IPS-20b (cell line): ENCODE measurements around the gene OR5A2.
A peak's percentile ranks its signal among the peaks of the same experiment; 100 is the strongest.
"Not testable (repeated sequence)": the region's sequence is repeated elsewhere in the genome, so short reads cannot be mapped to it uniquely, and the experiment has no call there.

Experiments
- H3K27ac ChIP-seq: one replicate; pipeline ENCODE4 v1.5.1; 2013; ENCODE audit warnings: low read length
- H3K27me3 ChIP-seq: 2 replicates; pipeline ENCODE4 v1.6.1; 2013; ENCODE audit warnings: mild to moderate bottlenecking, low read length, inconsistent platforms; ENCODE audit not compliant: insufficient read depth
- H3K36me3 ChIP-seq: 2 replicates; pipeline ENCODE4 v1.6.1; 2013; ENCODE audit warnings: low read depth, mild to moderate bottlenecking, inconsistent platforms, low read length, moderate library complexity; ENCODE audit not compliant: insufficient read depth
- H3K4me1 ChIP-seq: 2 replicates; pipeline ENCODE4 v1.6.1; 2013; ENCODE audit warnings: mild to moderate bottlenecking, control low read depth, inconsistent platforms, low read length, moderate library complexity; ENCODE audit not compliant: insufficient read depth
- H3K4me3 ChIP-seq: 2 replicates; pipeline ENCODE4 v1.5.1; 2013; ENCODE audit warnings: mild to moderate bottlenecking, low read length, inconsistent platforms
- H3K9ac ChIP-seq: 2 replicates; pipeline ENCODE4 v1.6.1; 2013; ENCODE audit warnings: low read depth, mild to moderate bottlenecking, inconsistent platforms, low read length, moderate library complexity
- H3K9me3 ChIP-seq: 2 replicates; pipeline ENCODE4 v1.6.1; 2013; ENCODE audit warnings: mild to moderate bottlenecking, low read depth, low read length, inconsistent platforms; ENCODE audit not compliant: insufficient read depth

Gene OR5A2

GRCh38 chr11:59426361-59427067, at the start of gene OR5A2:
Gene OR5A2, minus strand, starts transcription at chr11:59426413. Its CDS starts 3,460 bp downstream, at chr11:59422953.
- H3K9me3 ChIP-seq: no peaks in the 10 kb centered on the region
- H3K36me3 ChIP-seq: no peaks in the 10 kb centered on the region
- H3K27me3 ChIP-seq: no peaks in the 10 kb centered on the region
- peaks cover 24% of the 10 kb centered on the region for H3K4me1 ChIP-seq
- H3K9ac ChIP-seq: peak within 1 kb of the TSS; percentile 2; the same call in 1 of the 2 replicates
- H3K4me3 ChIP-seq: peak within 1 kb of the TSS; percentile 19; the same call in 1 of the 2 replicates
- H3K27ac ChIP-seq: no peak within 1 kb of the TSS

- H3K9ac ChIP-seq: no peak overlapping the region
- no peak overlapping the region for H3K27ac ChIP-seq
- no peaks in the 10 kb centered on the region for H3K4me1 ChIP-seq
- no peaks in the 10 kb centered on the region for H3K36me3 ChIP-seq
- no peaks in the 10 kb centered on the region for H3K9me3 ChIP-seq
- no peaks in the 10 kb centered on the region for H3K27me3 ChIP-seq
- no peak overlapping the region for H3K4me3 ChIP-seq
These were observed 49.0 kb upstream of the OR5A2 start for GRCh38 chr11:59475176-59475575.

DNA sequence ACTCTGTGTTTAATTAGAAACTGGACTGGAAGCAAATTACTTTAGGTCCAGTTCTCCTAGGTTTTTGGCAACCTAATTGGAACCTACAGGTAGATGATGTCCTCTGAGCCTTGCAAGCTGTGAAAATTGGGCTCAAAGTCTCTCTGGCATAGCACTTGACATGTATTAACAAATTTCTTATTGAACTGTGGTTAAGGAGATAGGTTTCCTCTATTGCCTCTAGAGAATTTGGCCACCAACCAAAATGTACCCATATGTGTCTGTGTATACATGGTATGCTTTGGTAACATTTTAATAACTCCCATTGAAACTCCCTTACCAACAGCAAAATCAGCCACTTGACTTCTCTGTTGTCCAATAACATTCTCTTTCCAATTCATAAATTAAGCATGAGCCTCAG, 46.8 kb upstream of the OR5A2 start, which contains the start of gene OR4D10:
TSS of gene OR4D10 (plus strand) at position 301 of the 400 bp plus-strand sequence. CDS start 4,115 bp downstream, outside the sequence.
- H3K4me3 ChIP-seq: no peak within 1 kb of the TSS
- no peaks in the 10 kb centered on the region for H3K27me3 ChIP-seq
- H3K9ac ChIP-seq: no peak within 1 kb of the TSS
- no peaks in the 10 kb centered on the region for H3K4me1 ChIP-seq
- no peaks in the 10 kb centered on the region for H3K36me3 ChIP-seq
- H3K9me3 ChIP-seq: no peaks in the 10 kb centered on the region
- H3K27ac ChIP-seq: no peak within 1 kb of the TSS

DNA sequence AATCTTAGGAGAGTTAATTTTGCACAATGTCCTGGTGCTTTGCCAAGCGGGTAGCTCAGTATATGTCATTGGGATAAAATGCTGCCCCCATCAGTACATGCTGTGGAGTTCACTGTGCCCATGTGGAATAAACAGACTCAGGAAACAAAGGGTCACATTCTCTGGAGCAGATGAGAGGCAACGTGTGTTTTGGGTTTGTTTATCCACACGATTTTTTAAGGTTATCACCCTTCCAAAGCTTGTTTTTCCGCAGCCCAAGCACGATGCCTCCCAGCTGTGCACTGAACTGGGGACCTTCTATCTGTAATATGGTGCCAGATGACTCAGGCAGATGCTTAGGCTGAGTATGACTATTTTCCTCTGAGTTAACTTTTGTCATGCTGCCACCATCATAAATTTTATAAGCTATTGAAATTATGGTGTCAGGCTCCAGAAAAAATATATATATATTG, 37.0 kb upstream of the OR5A2 start:
- no peak overlapping the region for H3K9ac ChIP-seq
- no peaks in the 10 kb centered on the region for H3K36me3 ChIP-seq

DNA sequence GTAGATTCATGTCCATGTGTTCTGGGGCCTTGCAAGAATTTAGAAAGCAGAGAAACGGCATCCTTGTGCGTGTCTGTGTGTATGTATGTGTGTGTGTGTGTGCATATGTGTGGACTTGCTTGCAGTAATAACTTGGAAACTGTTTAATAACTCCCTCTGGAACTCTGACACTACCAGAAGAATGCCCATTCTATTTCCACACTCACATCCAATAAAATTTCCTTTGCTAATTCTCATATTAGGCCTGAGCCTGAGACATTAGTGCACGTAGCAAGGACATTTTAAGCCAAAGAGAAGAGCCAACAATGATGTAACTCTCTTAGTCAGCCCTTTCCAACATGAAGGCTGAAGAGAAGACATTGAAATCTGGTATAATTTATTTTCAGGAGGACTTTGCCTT, 33.7 kb upstream of the OR5A2 start:
- no peaks in the 10 kb centered on the region for H3K36me3 ChIP-seq
- no peak overlapping the region for H3K9ac ChIP-seq
- no peak overlapping the region for H3K27ac ChIP-seq
- peaks cover 3% of the 10 kb centered on the region; the same call in 1 of the 2 replicates for H3K4me1 ChIP-seq
- H3K27me3 ChIP-seq: no peaks in the 10 kb centered on the region
- H3K9me3 ChIP-seq: no peaks in the 10 kb centered on the region
- no peak overlapping the region for H3K4me3 ChIP-seq

More for the DNA sequence above, 37.0 kb upstream of the OR5A2 start:
- Histone ChIP-seq H3K4me1 (no peaks in the 10 kb centered on the region), H3K4me3 (no peak overlapping the region), H3K27me3 (no peaks in the 10 kb centered on the region), H3K27ac (no peak overlapping the region), H3K9me3 (no peaks in the 10 kb centered on the region)

GRCh38 chr11:59456661-59457060, 30.4 kb upstream of the OR5A2 start, which contains the start of gene OR4D6:
Gene OR4D6, plus strand, starts transcription at chr11:59456961. Its CDS starts 0 bp downstream, at chr11:59456961.
- no peak within 1 kb of the TSS for H3K27ac ChIP-seq
- H3K9ac ChIP-seq: no peak within 1 kb of the TSS
- H3K27me3 ChIP-seq: no peaks in the 10 kb centered on the region
- no peak within 1 kb of the TSS for H3K4me3 ChIP-seq
- peaks cover 3% of the 10 kb centered on the region; the same call in 1 of the 2 replicates for H3K4me1 ChIP-seq
- H3K9me3 ChIP-seq: no peaks in the 10 kb centered on the region
- no peaks in the 10 kb centered on the region for H3K36me3 ChIP-seq

GRCh38 chr11:59448484-59448883, 22.3 kb upstream of the OR5A2 start:
- H3K4me1 ChIP-seq: no peaks in the 10 kb centered on the region
- H3K9ac ChIP-seq: no peak overlapping the region
- H3K27me3 ChIP-seq: no peaks in the 10 kb centered on the region
- peaks cover 3% of the 10 kb centered on the region; the same call in 1 of the 2 replicates for H3K9me3 ChIP-seq
- H3K36me3 ChIP-seq: no peaks in the 10 kb centered on the region
- H3K27ac ChIP-seq: no peak overlapping the region
- H3K4me3 ChIP-seq: no peak overlapping the region

- not testable (repeated sequence) for H3K4me1 ChIP-seq, H3K9ac ChIP-seq, H3K27me3 ChIP-seq, H3K4me3 ChIP-seq, H3K9me3 ChIP-seq, H3K36me3 ChIP-seq, H3K27ac ChIP-seq
These were observed 19.4 kb upstream of the OR5A2 start for GRCh38 chr11:59445624-59446023.

- H3K36me3 ChIP-seq: no peaks in the 10 kb centered on the region
- no peak overlapping the region for H3K27ac ChIP-seq
- no peak overlapping the region for H3K4me3 ChIP-seq
- H3K27me3 ChIP-seq: no peaks in the 10 kb centered on the region
- H3K9me3 ChIP-seq: no peaks in the 10 kb centered on the region
- H3K9ac ChIP-seq: no peak overlapping the region
- H3K4me1 ChIP-seq: no peaks in the 10 kb centered on the region; the same call in 1 of the 2 replicates
These were observed 11.6 kb upstream of the OR5A2 start for GRCh38 chr11:59437770-59438169.

DNA sequence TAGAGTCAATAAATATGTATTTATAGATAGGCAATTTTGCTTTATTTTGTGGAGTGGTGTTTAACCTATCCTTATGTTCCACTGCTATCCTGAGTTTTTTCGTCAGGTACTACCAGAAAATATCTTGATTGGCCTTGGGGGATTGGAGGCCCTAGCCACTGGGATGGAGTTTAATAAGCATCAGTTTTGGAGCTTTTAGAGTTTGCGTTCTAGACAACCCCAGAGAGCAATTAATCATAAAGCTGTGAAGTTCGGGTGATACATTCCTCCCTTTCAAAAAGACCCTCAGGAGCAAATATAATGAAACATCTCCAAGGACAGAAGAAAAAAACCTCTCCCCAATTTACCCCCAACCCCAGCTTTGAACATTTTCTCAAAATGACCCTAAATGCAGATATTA, 10.0 kb upstream of the OR5A2 start, which contains the start of gene OR5A1:
TSS of gene OR5A1 (plus strand) at position 301 of the 400 bp plus-strand sequence. CDS start 6,700 bp downstream, outside the sequence.
- H3K27ac ChIP-seq: no peak within 1 kb of the TSS
- no peak within 1 kb of the TSS for H3K4me3 ChIP-seq
- no peaks in the 10 kb centered on the region for H3K27me3 ChIP-seq
- no peaks in the 10 kb centered on the region for H3K36me3 ChIP-seq
- H3K9me3 ChIP-seq: no peaks in the 10 kb centered on the region
- H3K9ac ChIP-seq: no peak within 1 kb of the TSS
- no peaks in the 10 kb centered on the region; the same call in 1 of the 2 replicates for H3K4me1 ChIP-seq

DNA sequence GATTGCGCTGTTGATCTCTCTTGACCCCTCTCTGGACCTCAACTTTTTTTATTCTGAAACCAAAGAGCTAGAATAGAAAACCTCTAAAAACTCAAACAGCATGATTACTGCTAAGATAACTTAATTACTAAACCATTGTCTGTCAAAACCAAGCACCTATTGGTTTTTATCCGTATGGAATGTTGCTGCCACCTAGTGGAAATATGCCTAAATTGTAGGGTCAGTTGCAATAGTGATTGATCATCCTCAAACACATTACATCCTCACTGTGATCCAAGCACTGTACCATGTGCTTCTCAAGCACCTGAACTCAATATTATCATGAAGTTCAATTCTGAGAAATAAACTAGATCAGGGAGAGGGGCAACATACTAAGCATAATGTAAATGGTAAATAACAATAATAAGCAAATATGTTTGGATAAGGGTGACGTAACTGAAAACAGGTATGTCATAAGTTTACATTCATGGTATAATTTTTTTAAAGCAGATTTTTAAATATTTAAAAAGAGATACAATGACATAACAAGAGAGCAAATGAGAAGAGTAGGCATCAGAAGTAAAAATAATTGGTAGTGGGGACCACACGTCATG, 3.8 kb upstream of the OR5A2 start:
- Histone ChIP-seq H3K27ac (no peak overlapping the region), H3K9me3 (no peaks in the 10 kb centered on the region), H3K4me3 (no peak overlapping the region), H3K4me1 (peaks cover 21% of the 10 kb centered on the region), H3K27me3 (no peaks in the 10 kb centered on the region), H3K36me3 (no peaks in the 10 kb centered on the region), H3K9ac (no peak overlapping the region)

DNA sequence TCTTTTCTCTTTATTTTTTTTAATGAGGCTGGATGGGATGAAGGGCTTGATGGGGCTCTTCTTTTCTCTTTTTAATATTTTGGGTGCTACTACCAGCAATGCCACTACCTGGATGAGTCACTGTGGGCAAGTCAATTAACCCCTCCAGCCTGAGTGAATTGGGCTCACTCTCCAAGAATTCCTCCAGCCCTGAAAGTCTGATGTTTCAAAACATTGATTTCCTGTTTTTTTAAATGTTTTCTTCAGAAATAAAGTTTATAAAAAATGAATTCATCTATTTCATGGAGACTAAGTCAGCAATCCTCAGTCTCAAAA, 812 bp upstream of the OR5A2 start:
- Histone ChIP-seq H3K36me3 (no peaks in the 10 kb centered on the region), H3K4me3 (no peak overlapping the region; the same call in 1 of the 2 replicates), H3K27me3 (no peaks in the 10 kb centered on the region), H3K9me3 (no peaks in the 10 kb centered on the region), H3K9ac (peak overlapping the region; percentile 2; the same call in 1 of the 2 replicates), H3K27ac (no peak overlapping the region), H3K4me1 (peaks cover 24% of the 10 kb centered on the region)
